ENCODE measurements around the gene TEX9.
"Not testable (repeated sequence)": the region's sequence is repeated elsewhere in the genome, so short reads cannot be mapped to it uniquely, and the experiment has no call there.

The TEX9 gene

GRCh38 chr15:56367156-56367555 is 1.9 kb downstream of the TEX9 start:
- DNase-seq = no peak

- DNase-seq = no peak
Measured at GRCh38 chr15:56369234-56369633, 4.0 kb downstream of the TEX9 start.

DNA sequence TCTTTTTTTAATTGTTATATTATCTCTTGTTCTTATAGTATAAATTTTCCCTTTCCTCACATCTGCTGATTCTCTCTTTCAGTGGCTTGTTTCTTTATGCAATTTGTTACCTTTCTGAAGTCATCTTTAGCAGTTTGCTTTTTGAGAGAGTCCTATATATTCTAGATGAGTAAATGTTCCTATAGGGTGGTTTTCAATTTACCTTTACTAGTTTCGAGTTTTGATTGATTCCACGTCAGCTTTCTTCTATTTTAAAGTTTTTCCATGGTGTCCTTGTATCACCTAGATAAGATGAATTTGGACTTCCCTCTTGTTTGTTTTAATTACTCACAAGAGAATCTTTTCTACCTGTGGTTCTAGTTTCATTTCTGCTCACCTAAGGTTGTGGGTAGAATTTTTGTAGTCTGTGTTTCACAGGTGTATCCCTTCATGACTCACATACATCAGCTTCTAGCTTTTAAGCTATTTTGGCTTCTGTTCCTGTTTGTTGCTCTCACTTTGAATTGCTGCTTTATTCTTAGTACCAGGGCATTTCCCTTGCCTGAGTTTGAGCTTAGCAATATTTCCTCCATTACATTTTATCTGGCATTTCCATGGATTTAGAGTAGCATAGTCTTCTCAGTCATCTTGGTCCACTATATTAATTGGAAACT is 6.4 kb downstream of the TEX9 start:
- no peak for DNase-seq

- not testable (repeated sequence) for DNase-seq
Measured at GRCh38 chr15:56374693-56375092, 9.5 kb downstream of the TEX9 start.

GRCh38 chr15:56377822-56378221 is 12.6 kb downstream of the TEX9 start:
- not testable (repeated sequence) for DNase-seq

DNA sequence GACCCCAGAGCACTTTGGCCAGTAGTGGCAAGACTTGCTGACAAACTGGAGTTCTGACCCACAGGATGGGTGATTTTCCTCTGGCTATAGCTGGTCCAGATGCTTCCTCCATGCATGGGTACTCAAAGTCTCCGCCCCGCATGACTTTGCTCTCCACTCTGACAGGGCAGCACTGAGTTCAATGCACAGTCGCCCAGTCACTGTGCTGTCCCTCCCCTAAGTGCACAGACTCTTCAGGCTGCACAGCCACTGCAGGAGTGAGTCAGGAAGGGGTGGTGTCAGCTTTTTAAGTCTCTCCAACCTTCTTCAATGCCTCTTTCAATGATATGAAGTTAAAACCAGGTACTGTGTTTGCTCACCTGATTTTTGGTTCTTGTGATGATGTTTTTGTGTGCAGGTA is 17.8 kb downstream of the TEX9 start:
- DNase-seq = no peak

GRCh38 chr15:56385908-56386307 is 20.7 kb downstream of the TEX9 start:
- no peak for DNase-seq

DNA sequence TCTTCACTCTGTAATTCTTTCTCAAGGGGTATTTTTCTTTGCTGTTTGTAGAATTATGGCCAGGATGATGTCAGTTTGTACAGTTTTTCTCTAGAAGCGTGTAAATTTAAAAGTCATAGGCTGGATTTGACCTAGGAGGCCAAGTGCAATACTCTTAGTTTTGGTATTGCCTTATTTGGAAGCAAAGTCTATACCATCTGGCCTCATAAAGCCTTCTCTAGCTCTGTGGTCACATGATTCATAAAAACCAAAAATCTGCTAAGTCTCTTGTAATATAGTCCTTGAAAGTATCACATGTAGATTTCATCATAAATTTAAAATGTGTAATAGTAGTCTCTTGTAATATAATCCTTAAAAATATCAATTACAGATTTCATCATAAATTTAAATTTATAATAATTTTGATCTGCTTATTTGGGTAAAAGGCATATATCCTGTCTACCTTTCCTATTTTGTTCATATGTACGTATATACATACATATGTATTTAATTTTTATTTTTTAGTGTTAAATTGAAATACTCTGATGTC is 25.6 kb downstream of the TEX9 start:
- DNase-seq = no peak

DNA sequence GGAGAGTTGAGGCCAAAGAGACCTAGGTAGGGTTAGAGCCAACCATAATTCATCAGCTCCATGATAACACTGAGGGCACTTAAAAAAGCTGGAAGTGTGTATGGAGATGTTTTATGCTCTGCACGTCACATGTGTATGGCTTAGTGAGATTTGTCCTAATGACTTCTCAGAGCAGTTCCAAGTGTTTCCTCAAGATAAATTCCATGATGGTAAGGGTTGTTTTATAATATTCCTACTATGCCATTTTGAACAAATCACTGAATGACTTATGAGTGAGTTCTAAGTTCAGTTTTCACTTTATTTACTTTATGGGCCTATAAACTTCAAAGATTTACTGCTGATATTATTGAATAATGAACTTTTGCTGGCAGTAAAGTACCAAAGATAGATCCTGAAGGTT is 28.1 kb downstream of the TEX9 start:
- DNase-seq = no peak

GRCh38 chr15:56394909-56395308 is 29.7 kb downstream of the TEX9 start:
- no peak for DNase-seq

GRCh38 chr15:56397325-56397724 is 32.1 kb downstream of the TEX9 start:
- not testable (repeated sequence) for DNase-seq

- not testable (repeated sequence) for DNase-seq
Measured at GRCh38 chr15:56399209-56399608, 34.0 kb downstream of the TEX9 start.

GRCh38 chr15:56410721-56411120 is 45.5 kb downstream of the TEX9 start:
- no peak for DNase-seq

DNA sequence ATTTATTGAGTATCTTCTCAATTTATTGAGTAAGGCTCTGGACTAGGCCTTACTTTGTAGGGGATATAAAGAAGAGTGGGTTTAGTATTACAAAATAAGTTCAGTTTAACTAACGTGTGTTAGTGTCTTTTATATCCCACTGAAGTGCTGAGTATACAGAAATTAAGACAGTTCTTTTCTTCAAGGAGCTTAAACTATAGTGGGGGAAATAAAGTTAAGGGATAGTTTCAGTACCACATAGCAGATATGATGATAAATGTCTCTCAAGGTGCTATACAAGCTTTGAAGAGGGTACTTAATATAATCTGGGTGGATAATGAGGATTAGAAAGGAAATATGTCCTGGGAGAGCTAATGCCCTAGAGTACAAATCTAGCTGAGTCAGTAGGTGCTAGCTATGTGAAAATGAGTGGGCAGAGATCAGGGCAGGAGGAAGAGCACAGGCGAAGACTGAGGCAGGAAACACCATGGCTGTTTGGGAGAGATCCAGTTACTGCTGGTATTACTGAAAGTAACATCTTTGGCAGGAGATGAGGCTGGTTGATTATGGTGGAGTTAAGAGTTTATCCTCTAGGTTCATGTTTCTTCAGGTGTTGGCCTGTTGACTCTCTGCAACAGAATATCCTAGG is 46.0 kb downstream of the TEX9 start:
- DNase-seq = peak; percentile 77

DNA sequence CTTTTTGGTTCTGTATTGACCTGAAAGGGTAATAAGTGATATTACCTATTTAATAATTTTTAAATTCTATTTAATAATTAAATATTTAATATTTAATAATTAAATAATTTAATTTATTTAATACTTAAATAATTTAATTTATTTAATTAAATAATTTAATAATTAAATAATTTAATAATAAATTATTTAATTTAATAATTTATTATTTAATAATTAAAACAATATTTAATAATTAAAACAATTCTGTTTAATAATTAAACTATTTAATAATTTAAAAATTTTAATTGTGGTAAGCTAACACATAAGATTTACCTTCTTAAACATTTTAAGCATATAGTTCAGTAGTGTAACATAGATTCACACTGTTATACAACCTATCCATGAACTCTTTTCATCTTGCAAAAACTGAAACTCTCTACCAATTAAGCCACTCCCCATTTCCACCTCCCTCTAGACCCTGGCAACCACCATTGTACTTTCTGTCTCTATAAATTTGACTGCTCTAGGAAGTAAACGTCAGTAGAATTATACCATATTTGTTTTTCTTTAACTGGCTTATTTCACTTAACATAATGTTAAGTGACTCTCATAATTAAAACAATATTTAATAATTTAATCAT is 48.0 kb downstream of the TEX9 start:
- not testable (repeated sequence) for DNase-seq

GRCh38 chr15:56425276-56425675 is 60.0 kb downstream of the TEX9 start:
- DNase-seq = no peak

- no peak for DNase-seq
Measured at GRCh38 chr15:56425976-56426375, 60.8 kb downstream of the TEX9 start.

- DNase-seq = no peak
Measured at GRCh38 chr15:56428821-56429458, 63.7 kb downstream of the TEX9 start.

DNA sequence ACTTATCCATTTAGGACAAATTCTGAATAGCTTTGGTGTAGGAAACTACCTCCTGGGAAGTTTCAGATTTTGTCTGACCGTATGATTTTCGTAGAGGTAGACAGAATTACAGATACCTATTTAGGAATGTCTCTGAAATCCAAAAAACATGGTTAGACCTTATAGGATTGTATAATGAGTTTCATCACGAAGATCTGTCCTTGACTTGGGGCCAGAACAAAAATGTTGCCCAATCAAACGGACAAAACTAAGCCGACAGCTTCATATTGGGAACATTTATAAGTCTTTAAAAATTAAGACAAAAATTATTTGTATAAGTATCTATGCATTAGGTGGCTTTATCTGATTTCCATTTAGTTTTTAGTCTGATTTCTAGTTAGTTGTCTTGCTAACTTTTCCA is 67.1 kb downstream of the TEX9 start:
- DNase-seq = no peak

DNA sequence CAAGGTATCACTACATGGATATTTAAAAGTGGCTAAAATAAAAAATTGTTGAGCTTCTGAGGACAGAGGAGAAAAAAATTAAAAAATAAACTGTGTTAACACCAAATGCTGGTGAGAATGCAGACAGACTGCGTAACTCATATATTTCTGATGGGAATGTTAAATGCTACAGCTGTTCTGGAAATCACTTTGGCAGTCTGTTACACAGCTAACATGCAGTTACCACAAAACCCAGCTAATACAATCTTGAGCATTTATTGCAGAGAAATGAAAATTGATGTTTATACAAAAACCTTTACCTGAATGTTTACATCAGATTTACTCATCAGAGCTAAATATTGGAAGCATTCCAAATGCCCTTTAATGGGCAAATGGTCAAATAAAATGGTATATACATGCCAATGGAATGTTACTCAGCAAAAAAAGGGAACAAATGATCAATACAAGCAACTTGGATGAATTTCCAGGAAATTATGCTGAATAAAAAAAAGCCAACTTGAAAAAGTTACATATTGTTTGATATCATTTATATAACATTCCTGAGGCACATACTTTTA is 75.1 kb downstream of the TEX9 start:
- no peak for DNase-seq

- no peak for DNase-seq
Measured at GRCh38 chr15:56442354-56442753, 77.1 kb downstream of the TEX9 start.

DNA sequence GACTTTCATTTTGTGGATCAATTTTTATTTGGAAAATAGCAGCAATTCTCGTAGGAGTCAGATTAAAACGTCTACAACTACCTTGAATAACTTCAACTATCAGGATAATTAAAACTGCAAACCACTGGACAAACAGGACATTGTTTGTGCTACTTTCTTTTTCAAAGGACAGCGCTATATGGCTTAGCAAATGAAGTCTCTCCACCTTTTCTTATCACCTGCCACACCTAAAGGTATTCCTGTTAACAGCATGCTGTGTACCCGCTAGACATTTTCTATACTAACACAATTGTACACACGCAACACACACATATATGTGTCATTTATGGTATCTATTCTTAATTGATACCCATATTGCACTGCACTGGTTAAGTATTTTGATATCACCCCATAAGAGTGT is 80.5 kb downstream of the TEX9 start:
- DNase-seq = no peak

DNA sequence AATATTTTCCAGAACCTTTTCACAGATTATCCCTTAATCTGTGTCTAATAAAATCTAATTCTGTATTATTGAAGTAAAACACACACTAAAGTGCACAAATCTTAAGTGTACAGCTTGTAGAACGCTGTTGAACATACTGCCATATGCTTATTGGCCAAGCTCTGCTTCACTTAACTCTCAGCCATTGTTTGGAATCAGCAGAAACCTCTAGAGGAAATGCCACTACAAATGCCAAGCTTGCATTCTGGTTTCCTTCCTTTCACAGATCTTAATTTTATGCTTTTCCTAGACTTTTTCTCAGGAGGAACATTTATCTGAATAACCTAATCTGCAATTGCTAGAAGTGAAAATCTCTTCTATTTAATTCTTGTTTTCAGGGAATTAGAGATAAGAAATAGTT is 89.6 kb downstream of the TEX9 start:
- DNase-seq = no peak

Measured in NCI-H524 treated with DMSO at 0.1 percent for 48 hours (cell line).